Adrenal gland (tissue), 5 donors: ENCODE data around the gene JAM2.

ENCODE experiments used
- CTCF ChIP-seq, 6 experiments: fragments of 450-650 bp in 4 of 6; fragments of 200-600 bp in 2 of 6; sonication (generic) in 1 of 6; IDR thresholded peaks; 1 replicate in 5 of 6; 2 replicates in 1 of 6; pipeline versions ENCODE4 v1.5.1 to v1.8.0; 2016 to 2021; ENCODE audit warnings: antibody characterized with exemption in 6 of 6, mild to moderate bottlenecking in 2 of 6, moderate library complexity in 1 of 6
- POLR2A ChIP-seq, 2 donors: fragments of 450-650 bp; IDR thresholded peaks; one replicate each; pipeline ENCODE4 v1.6.1; 2017; ENCODE audit warnings: antibody characterized with exemption in 2 of 2, mild to moderate bottlenecking in 2 of 2, moderate library complexity in 1 of 2
- donor health status: DM: no; HTN: no; CAD: no.

GRCh38 chr21:25676451-25676850, 37.4 kb downstream of the JAM2 start:
- TF ChIP-seq POLR2A (IDR thresholded peaks at IDR 0.05) (no peak), CTCF (IDR thresholded peaks at IDR 0.05) (no peak)
